ENCODE data around the gene UGDH. TPM values are rescaled to one million over a fixed set of nuclear protein-coding genes. Genes with fewer than 3 reads are reported as not detected.
A peak's percentile ranks its signal among the peaks of the same experiment; 100 is the strongest.

Gene UGDH
- 10 to 100 TPM; 26.9 to 34.9 TPM for total RNA-seq
- 30.0 TPM for polyA plus RNA-seq

- H3K36me3 ChIP-seq (ENCODE audit: insufficient read depth, low read length), result no peaks in the 10 kb centered on the region
- peaks cover 6 to 20% (median 12%) of the 10 kb centered on the region in 5 donors for H3K9me3 Mint-ChIP-seq
- peaks cover 15% of the 10 kb centered on the region for H3K4me1 ChIP-seq (ENCODE audit: insufficient read depth, low read length)
- peak within 1 kb of the TSS; percentile 76 for H3K4me3 ChIP-seq (ENCODE audit: low read length)
- CTCF ChIA-PET, result interaction anchor here (0.8 to 1.2 kb wide), 6 partner anchors 14 to 452 kb away, joined by 3 to 4 read pairs (median 4); no protein-coding TSS in a partner anchor
- H3K27ac ChIP-seq (ENCODE audit: low read depth, low read length), result peak within 1 kb of the TSS; percentile 72
- H3K9me3 ChIP-seq (ENCODE audit: low read length), result no peaks in the 10 kb centered on the region
- POLR2A ChIA-PET, result interaction anchor here (0.5 to 2.3 kb wide), 8 partner anchors 15 to 1314 kb away, joined by 3 to 16 read pairs (median 3); partner anchors contain the start of genes LIAS, PDS5A, RPL9 and SMIM14
- no peaks in the 10 kb centered on the region for H3K27me3 Mint-ChIP-seq
- no peaks in the 10 kb centered on the region for H3K27me3 ChIP-seq (ENCODE audit: insufficient read depth, low read length, poor library complexity, severe bottlenecking)
- H3K36me3 Mint-ChIP-seq, result peaks cover 4 to 23% (median 22%) of the 10 kb centered on the region in 3 donors
- peak; percentile 88 to 92 (median 89) for DNase-seq
- peak within 1 kb of the TSS; percentile 50 to 99 (median 97) for H3K27ac Mint-ChIP-seq
- peak within 1 kb of the TSS; percentile 96 to 100 (median 99) for H3K4me3 Mint-ChIP-seq
- peaks cover 21 to 31% (median 25%) of the 10 kb centered on the region in 3 donors for H3K4me1 Mint-ChIP-seq
These were observed at the start of gene UGDH for GRCh38 chr4:39527296-39528060. Gene UGDH, minus strand, starts transcription at chr4:39527439. Its CDS starts 5,927 bp downstream, at chr4:39521512.

DNA sequence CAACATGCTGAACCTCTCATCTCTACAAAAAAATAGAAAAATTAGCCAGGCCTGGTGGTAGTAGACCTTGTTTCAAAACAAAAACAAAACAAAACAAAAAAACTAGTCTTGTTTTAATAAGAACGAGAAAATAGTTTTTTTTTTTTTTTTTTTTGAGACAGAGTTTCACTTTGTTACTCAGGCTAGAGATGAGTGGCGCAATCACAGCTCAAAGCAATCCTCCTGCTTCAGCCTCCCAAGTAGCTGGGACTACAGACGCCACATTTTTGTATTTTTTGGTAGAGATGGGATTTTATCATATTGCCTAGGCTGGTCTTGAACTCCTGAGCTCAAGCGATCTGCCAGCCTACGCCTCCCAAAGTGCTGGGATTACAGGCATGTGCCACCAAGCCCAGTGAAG is 47.7 kb upstream of the UGDH start:
- Mint-ChIP-seq H3K36me3 (peaks cover 0 to 5% (median 5%) of the 10 kb centered on the region in 3 donors), H3K9me3 (no peaks in the 10 kb centered on the region), H3K27ac (no peak overlapping the region), H3K4me1 (peaks cover 0 to under 1% (median 0%) of the 10 kb centered on the region in 3 donors), H3K27me3 (no peaks in the 10 kb centered on the region), H3K4me3 (no peak overlapping the region)
- Histone ChIP-seq H3K27me3 (ENCODE audit: insufficient read depth, low read length, poor library complexity, severe bottlenecking) (no peaks in the 10 kb centered on the region), H3K4me1 (ENCODE audit: insufficient read depth, low read length) (no peaks in the 10 kb centered on the region), H3K9me3 (ENCODE audit: low read length) (no peaks in the 10 kb centered on the region), H3K27ac (ENCODE audit: low read depth, low read length) (no peak overlapping the region), H3K36me3 (ENCODE audit: insufficient read depth, low read length) (no peaks in the 10 kb centered on the region), H3K4me3 (ENCODE audit: low read length) (no peak overlapping the region)
- no peak for DNase-seq
- ChIA-PET POLR2A (interaction anchor here (0.6 kb wide), 1 partner anchor 426 kb away, joined by 4 read pairs; no protein-coding TSS in a partner anchor), CTCF (interaction anchor here (0.7 kb wide), 1 partner anchor 12 kb away, joined by 3 read pairs; no protein-coding TSS in a partner anchor)

DNA sequence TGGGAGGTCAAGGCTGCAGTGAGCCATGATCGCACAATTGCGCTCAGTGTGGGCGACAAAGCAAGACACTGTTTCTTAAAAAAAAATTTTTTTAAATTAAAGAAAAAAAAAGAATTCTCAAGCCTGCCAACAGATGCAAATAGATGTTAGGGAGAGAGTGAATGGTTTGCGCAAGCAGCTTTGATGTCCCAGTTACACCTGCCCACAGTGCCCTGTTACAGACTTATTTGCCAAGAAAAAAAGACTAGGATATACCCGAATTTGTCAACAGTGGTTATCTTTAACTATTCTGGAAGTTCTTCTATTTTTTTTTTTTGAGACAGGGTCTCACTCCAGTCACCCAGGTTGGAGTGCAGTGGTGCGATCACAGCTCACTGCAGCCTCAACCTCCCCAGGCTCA is 44.3 kb upstream of the UGDH start:
- no peaks in the 10 kb centered on the region for H3K27me3 Mint-ChIP-seq
- CTCF ChIA-PET, result no interaction called here
- POLR2A ChIA-PET, result no interaction called here
- DNase-seq, result no peak
- no peak overlapping the region for H3K4me3 Mint-ChIP-seq
- H3K9me3 Mint-ChIP-seq, result no peaks in the 10 kb centered on the region
- no peak overlapping the region for H3K4me3 ChIP-seq (ENCODE audit: low read length)
- H3K9me3 ChIP-seq (ENCODE audit: low read length), result no peaks in the 10 kb centered on the region
- H3K4me1 ChIP-seq (ENCODE audit: insufficient read depth, low read length), result no peaks in the 10 kb centered on the region
- H3K4me1 Mint-ChIP-seq, result peaks cover 4 to 11% (median 8%) of the 10 kb centered on the region in 3 donors
- no peaks in the 10 kb centered on the region for H3K27me3 ChIP-seq (ENCODE audit: insufficient read depth, low read length, poor library complexity, severe bottlenecking)
- H3K36me3 ChIP-seq (ENCODE audit: insufficient read depth, low read length), result no peaks in the 10 kb centered on the region
- no peak overlapping the region for H3K27ac ChIP-seq (ENCODE audit: low read depth, low read length)
- no peak overlapping the region for H3K27ac Mint-ChIP-seq
- H3K36me3 Mint-ChIP-seq, result peaks cover 0 to 8% (median 3%) of the 10 kb centered on the region in 3 donors

- H3K9me3 Mint-ChIP-seq, result no peaks in the 10 kb centered on the region
- Histone ChIP-seq H3K4me1 (ENCODE audit: insufficient read depth, low read length) (no peaks in the 10 kb centered on the region), H3K9me3 (ENCODE audit: low read length) (no peaks in the 10 kb centered on the region), H3K36me3 (ENCODE audit: insufficient read depth, low read length) (no peaks in the 10 kb centered on the region), H3K27me3 (ENCODE audit: insufficient read depth, low read length, poor library complexity, severe bottlenecking) (no peaks in the 10 kb centered on the region), H3K27ac (ENCODE audit: low read depth, low read length) (no peak overlapping the region), H3K4me3 (ENCODE audit: low read length) (no peak overlapping the region)
- H3K4me3 Mint-ChIP-seq, result no peak overlapping the region
- H3K27ac Mint-ChIP-seq, result no peak overlapping the region
- peaks cover 4 to 11% (median 8%) of the 10 kb centered on the region in 3 donors for H3K4me1 Mint-ChIP-seq
- DNase-seq, result no peak
- no peaks in the 10 kb centered on the region for H3K27me3 Mint-ChIP-seq
- H3K36me3 Mint-ChIP-seq, result peaks cover 3 to 10% (median 6%) of the 10 kb centered on the region in 3 donors
- POLR2A ChIA-PET, result no interaction called here
- CTCF ChIA-PET, result no interaction called here
These were observed 43.8 kb upstream of the UGDH start for GRCh38 chr4:39571054-39571453.

- Histone ChIP-seq H3K27ac (ENCODE audit: low read depth, low read length) (no peak overlapping the region), H3K27me3 (ENCODE audit: insufficient read depth, low read length, poor library complexity, severe bottlenecking) (no peaks in the 10 kb centered on the region), H3K9me3 (ENCODE audit: low read length) (no peaks in the 10 kb centered on the region), H3K36me3 (ENCODE audit: insufficient read depth, low read length) (no peaks in the 10 kb centered on the region), H3K4me3 (ENCODE audit: low read length) (no peak overlapping the region), H3K4me1 (ENCODE audit: insufficient read depth, low read length) (no peaks in the 10 kb centered on the region)
- peaks cover 4 to 11% (median 8%) of the 10 kb centered on the region in 3 donors for H3K4me1 Mint-ChIP-seq
- DNase-seq, result no peak
- peak overlapping the region in 1 of 7 donors; percentile 57 for H3K4me3 Mint-ChIP-seq
- ChIA-PET CTCF (interaction anchor here (0.8 kb wide), 1 partner anchor 12 kb away, joined by 3 read pairs; no protein-coding TSS in a partner anchor), POLR2A (no interaction called here)
- H3K36me3 Mint-ChIP-seq, result peaks cover 12 to 23% (median 12%) of the 10 kb centered on the region in 3 donors
- H3K27ac Mint-ChIP-seq, result no peak overlapping the region
- peaks cover 0 to 2% (median 0%) of the 10 kb centered on the region in 5 donors for H3K9me3 Mint-ChIP-seq
- no peaks in the 10 kb centered on the region for H3K27me3 Mint-ChIP-seq
These were observed 42.0 kb upstream of the UGDH start for GRCh38 chr4:39569209-39569608.

DNA sequence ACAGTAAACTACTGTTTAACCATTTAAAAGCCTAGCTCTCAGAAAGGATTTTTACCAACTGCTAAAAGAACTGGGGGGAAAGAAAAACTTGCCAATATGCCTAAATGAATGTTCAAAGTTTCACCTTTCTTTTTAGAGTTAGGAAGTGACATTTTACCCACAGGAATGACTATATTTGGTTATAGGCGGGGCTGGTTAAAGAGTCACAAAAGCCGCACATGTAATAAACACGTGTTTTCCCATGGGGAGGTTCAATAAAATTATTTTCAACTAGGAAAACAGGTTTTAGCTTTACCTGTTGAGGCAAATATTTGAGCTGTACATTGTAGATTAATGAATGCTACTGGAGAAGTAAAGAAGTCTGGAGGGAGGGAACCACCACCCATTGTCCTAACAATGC is 41.6 kb upstream of the UGDH start:
- peaks cover 0 to 2% (median 0%) of the 10 kb centered on the region in 5 donors for H3K9me3 Mint-ChIP-seq
- ChIA-PET CTCF (interaction anchor here (0.8 kb wide), 1 partner anchor 13 kb away, joined by 3 read pairs; no protein-coding TSS in a partner anchor), POLR2A (no interaction called here)
- peaks cover 12 to 23% (median 15%) of the 10 kb centered on the region in 3 donors for H3K36me3 Mint-ChIP-seq
- Histone ChIP-seq H3K36me3 (ENCODE audit: insufficient read depth, low read length) (no peaks in the 10 kb centered on the region), H3K4me1 (ENCODE audit: insufficient read depth, low read length) (no peaks in the 10 kb centered on the region), H3K4me3 (ENCODE audit: low read length) (no peak overlapping the region), H3K9me3 (ENCODE audit: low read length) (no peaks in the 10 kb centered on the region), H3K27ac (ENCODE audit: low read depth, low read length) (no peak overlapping the region), H3K27me3 (ENCODE audit: insufficient read depth, low read length, poor library complexity, severe bottlenecking) (no peaks in the 10 kb centered on the region)
- H3K27ac Mint-ChIP-seq, result peak overlapping the region in 1 of 8 donors; percentile 19
- H3K4me1 Mint-ChIP-seq, result peaks cover 4 to 11% (median 8%) of the 10 kb centered on the region in 3 donors
- peak overlapping the region in 2 of 7 donors; percentile 48 to 57 for H3K4me3 Mint-ChIP-seq
- DNase-seq, result no peak
- no peaks in the 10 kb centered on the region for H3K27me3 Mint-ChIP-seq

GRCh38 chr4:39565878-39566600 is 38.8 kb upstream of the UGDH start:
- H3K4me1 Mint-ChIP-seq, result peaks cover 4 to 11% (median 8%) of the 10 kb centered on the region in 3 donors
- peaks cover 12 to 20% (median 18%) of the 10 kb centered on the region in 3 donors for H3K36me3 Mint-ChIP-seq
- H3K9me3 Mint-ChIP-seq, result peaks cover 0 to 2% (median 0%) of the 10 kb centered on the region in 5 donors
- no peaks in the 10 kb centered on the region for H3K27me3 ChIP-seq (ENCODE audit: insufficient read depth, low read length, poor library complexity, severe bottlenecking)
- H3K27ac Mint-ChIP-seq, result no peak overlapping the region
- no peaks in the 10 kb centered on the region for H3K36me3 ChIP-seq (ENCODE audit: insufficient read depth, low read length)
- ChIA-PET CTCF (no interaction called here), POLR2A (no interaction called here)
- H3K4me3 Mint-ChIP-seq, result no peak overlapping the region
- H3K27me3 Mint-ChIP-seq, result no peaks in the 10 kb centered on the region
- H3K9me3 ChIP-seq (ENCODE audit: low read length), result no peaks in the 10 kb centered on the region
- H3K27ac ChIP-seq (ENCODE audit: low read depth, low read length), result no peak overlapping the region
- no peaks in the 10 kb centered on the region for H3K4me1 ChIP-seq (ENCODE audit: insufficient read depth, low read length)
- DNase-seq, result no peak
- H3K4me3 ChIP-seq (ENCODE audit: low read length), result no peak overlapping the region

Measured in CD8-positive, alpha-beta memory T cell (primary cell).